HG03457 (cell line): ENCODE results near the gene CYP4V2.

Source experiments
- ATAC-seq: cut with Tn5 transposase; IDR thresholded peaks from one replicate; pipeline ENCODE4 v1.9.1; 2021; ENCODE audit warnings: moderate number of reproducible peaks; ENCODE audit not compliant: unreplicated experiment

CYP4V2 gene

DNA sequence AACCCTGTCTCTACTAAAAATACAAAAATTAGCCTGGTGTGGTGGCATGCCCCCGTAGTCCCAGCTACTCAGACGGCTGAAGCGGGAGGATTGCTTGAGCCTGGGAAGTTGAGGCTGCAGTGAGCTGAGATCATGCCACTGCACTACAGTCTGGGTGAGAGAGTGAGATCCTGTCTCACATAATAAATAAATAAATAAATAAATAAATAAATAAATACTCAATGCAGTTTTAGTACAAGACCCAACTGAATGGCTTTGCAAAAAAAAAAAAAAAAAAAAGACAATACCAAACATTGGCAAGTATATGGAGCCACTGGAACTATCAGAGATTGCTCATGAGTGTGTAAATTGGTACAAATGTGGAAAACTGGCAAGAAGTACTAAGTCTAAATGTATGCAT, 3.3 kb upstream of the CYP4V2 start:
- no peak for ATAC-seq

DNA sequence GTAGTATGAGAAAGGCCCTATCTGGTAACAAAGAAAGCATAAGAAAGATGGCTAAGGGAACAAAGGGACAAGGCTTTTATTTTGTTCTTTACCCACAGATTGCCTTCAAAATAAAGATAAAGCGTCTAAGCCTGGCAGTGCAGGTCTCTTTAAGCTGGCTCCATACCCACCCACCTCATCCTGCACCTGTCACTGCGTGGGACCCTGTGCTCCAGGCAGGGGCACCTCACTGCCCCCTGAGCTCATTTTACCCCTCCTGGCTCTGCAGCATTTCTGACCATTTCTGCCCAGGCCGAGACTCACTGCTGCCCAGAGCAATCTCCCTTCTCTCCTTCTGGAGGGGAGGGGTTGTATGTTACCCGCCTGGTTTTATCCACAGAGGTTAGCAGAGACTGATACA, 1.7 kb upstream of the CYP4V2 start:
- ATAC-seq = no peak

DNA sequence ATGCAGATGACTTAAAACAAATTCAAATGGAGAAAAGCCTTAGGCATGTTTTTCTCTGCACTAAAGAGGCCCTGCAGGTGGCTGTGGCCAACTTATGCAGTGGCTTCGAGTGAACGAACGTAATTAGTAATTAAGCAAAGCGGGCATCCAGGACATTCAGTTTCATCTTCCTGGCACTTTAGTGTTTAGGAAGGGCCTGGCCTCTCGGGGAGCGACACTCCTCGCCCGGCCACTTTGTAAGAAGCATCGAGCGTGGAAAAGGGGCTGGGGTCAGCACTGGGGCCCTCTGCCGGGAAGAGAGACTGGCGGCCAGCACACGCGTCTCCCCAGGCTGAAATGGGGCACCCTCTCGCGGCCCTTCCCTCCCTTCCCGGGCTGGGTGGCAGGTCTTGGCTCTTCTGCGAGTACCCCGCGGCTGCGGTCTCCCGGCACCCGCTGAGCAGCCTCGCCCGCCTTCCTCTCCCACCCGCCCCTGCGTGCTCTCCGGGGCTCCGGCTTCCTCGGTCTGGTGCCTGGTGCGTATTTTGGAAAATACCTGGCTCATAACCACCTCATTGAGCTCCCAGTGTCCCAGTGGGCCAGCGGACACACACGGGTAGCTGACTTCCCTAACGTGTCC, 677 bp upstream of the CYP4V2 start:
- peak; percentile 27 for ATAC-seq

DNA sequence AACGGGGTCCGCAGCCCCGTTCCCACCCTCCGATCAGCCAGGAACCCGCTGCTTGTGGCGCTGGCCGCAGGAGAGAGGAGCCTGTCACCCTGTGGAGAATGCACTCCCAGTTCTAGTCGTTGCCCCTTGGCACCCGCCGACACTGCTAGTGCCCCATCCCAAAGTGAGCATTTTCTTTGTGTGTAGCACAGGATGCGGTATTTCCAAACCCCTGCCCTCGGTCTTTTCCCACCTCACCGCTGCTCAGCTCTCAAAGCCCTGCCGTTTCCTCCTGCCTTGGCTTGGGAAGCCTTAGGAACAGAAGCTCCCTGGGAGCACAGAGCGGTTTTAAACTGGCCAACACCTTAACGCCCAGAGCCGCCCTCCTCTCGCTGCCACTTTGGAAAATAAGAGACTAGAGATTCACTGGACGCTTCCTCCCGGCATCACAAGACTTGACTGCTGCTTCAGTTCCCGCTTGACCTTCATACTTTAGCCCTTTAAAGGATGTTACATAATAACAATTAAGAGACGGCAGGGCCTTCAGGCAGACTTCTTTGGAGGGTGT, 772 bp downstream of the CYP4V2 start:
- ATAC-seq = peak; percentile 11

DNA sequence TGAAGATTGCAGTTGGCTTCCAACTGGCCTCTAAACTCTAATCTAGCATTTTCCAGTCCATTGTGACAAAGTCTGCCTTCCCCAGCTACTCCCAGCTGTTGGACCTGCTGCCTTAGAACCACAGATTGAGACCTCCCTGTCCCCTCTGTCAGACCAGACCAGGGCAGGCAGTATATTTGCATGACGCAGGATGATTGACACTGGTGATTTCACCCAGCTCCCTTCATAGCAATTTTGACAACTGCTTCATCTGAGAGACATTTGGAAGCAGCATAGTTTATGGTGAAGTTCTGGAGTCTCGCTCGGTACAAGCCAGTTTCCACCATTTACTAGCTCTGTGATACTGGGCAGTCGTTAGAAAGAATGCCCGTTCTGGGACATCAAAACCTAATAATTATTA, 2.5 kb downstream of the CYP4V2 start:
- no peak for ATAC-seq

DNA sequence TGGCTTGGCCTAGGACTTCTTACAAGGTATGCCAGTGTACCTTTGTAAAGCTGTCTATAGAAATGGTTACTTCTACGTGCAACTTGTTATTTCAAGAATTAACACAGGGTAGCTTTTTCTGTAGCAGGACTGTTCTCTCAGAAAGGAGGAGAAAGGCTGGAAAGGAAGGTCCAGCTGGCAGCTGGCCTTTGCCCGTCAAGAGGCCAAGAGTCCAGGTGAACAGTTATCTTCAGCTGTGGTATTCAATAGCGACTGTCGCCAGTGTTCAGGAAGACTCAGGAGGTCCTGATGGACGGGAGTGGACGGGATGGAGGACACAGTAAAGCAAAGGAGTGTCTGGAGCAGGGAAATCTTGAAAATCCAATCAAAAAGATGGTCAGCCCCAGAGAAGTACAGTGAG, 4.7 kb downstream of the CYP4V2 start:
- no peak for ATAC-seq

DNA sequence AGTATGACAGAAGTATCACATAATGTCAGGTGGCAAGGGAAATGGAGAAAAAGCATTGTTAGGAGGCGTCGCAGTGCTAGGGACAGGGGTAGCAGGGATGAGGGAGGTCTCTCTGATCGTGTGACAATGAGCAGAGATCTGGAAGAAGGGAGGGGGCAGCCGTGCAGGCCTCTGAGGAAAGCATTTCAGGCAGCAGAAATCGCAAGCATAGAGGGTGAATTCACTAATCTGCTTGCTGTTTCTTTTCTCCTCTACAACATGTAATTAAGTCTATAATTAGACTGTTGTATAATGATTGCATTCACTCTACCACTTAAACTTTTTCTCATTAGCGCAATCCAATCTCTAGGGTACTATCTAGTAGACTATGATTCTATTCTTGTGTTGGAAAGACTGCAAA, 9.1 kb downstream of the CYP4V2 start:
- no peak for ATAC-seq

DNA sequence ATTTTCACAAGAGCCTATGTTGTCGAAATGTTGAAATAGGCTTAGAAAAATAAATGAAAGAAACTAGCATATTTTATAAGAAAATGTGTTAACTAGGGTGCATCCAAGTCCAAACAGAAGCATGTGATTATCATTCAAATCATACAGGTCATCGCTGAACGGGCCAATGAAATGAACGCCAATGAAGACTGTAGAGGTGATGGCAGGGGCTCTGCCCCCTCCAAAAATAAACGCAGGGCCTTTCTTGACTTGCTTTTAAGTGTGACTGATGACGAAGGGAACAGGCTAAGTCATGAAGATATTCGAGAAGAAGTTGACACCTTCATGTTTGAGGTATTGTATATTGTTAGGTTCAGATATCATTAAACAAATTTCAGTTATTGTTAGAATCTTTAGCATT, 9.6 kb downstream of the CYP4V2 start:
- no peak for ATAC-seq

DNA sequence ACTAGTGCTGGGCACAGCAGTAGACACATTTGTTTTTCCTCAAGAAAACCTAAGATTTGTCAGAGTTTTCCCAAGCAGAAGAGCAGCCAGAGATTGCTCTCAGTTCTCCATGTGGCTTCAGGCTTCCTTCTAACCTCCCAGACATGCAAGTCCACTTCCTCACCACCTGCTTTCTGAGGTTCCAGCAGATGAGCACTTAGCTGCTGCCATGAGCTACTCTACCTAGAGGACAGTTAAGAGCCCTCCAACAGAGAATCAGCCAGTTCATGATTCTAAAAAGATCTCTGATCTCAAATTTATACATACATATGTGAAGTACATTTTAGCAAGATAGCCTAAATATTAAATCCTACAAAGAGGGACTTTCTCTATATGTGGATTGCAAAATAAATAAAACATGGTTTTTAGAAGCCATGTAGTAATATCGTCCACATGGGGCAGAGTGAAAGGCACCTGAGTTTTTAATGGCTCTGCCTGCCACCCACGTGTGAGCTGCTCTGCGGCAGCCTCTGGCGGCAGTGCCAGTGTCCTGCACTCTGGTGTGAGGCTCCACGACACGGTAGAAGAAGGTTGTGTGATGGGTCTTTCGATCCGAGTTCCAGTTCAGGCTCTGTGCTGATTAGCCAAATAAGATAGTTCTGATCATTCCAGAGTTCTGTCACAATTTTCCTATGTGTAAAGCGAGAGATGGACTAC, 10.3 kb downstream of the CYP4V2 start:
- ATAC-seq = peak; percentile 98

DNA sequence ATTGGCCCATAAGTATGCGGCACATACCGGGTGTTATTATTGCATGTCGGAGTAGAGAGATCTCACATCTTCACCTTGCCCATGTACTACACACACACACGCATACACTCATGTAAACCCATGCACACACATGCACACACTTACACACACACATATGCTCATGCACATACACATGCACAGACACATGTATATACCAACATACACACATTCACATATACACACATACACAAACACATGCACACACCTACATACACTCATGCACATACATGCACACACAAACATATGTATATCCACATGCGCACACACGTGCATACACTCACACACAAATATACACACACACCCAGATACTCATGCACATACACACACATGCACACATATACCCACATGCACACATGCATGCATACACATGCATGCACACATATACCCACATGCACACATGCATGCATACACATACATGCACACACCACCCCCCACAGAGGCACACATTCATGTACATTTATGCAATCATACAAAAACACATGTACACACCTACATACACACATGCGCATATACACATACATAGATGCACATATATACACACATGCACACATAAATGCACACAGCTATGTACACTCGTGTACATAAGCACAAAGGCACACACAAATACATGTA, 11.2 kb downstream of the CYP4V2 start:
- no peak for ATAC-seq

DNA sequence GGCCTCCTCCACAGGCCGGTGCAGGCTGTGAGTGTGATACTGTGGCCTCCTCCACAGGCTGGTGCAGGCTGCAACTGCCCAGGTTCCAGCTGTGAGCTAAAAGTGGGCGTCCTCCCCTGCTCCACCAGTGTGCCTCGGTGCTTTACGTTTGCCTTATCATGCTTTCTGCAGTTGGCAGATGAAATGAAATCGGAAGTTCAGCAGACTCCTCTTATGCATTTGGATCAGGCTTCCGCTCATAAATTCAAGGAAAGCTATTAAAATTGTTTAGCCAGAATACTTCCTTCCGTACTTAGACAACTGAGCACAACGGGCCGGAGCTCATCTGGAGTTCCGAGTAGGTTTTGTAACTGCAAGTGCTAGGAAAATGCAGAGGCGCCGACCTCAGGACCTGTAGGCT, 12.0 kb downstream of the CYP4V2 start:
- ATAC-seq = no peak

DNA sequence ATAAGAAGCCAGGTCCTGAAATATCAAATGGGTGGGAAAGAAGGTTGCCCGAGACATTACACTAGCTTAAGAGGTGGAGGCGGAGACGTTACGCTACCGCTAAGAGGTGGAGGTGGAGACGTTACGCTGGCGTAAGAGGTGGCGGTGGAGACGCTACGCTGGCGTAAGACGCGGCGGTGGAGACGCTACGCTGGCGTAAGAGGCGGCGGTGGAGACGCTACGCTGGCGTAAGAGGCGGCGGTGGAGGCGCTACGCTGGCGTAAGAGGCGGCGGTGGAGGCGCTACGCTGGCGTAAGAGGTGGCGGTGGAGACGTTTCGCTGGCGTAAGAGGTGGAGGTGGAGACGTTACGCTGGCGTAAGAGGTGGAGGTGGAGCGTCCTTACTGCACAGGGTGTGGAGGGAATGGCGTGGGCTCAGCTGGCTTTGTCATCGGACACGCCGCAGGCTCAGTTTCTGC, 12.8 kb downstream of the CYP4V2 start:
- no peak for ATAC-seq

DNA sequence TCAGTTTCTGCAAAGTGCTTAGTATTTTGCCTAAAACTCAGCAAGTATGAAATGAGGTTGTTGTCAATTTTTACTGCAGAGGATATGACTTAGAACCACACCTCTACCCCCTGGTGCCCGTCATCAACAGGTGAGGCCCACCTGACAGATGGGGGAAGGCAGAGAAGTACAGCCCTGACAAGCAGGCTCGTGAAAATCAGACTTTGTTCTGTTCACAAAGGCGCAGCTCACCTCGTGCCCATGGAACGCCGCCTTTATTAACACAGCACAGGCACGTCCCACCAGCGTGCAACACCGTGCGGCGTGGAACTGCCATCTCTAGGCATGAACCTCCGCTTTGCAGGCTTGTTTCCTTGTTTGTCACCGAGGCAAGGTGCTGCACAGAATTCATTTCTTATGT, 13.3 kb downstream of the CYP4V2 start:
- ATAC-seq = no peak

DNA sequence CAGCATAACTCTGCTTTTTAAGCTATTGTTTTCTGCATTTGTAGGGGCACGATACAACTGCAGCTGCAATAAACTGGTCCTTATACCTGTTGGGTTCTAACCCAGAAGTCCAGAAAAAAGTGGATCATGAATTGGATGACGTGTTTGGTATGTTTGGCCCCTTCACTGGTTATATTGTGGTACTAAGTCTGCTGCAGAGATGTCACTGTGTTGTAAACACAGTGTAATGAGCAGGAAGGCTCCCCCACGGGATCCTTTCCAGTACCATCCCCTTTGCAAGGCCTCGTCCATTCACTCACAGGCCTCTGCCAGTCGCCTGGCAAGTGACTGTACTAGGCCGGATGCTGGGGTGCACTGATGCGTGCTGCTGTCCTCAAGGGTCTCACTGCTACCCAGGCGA, 13.8 kb downstream of the CYP4V2 start:
- ATAC-seq = no peak

DNA sequence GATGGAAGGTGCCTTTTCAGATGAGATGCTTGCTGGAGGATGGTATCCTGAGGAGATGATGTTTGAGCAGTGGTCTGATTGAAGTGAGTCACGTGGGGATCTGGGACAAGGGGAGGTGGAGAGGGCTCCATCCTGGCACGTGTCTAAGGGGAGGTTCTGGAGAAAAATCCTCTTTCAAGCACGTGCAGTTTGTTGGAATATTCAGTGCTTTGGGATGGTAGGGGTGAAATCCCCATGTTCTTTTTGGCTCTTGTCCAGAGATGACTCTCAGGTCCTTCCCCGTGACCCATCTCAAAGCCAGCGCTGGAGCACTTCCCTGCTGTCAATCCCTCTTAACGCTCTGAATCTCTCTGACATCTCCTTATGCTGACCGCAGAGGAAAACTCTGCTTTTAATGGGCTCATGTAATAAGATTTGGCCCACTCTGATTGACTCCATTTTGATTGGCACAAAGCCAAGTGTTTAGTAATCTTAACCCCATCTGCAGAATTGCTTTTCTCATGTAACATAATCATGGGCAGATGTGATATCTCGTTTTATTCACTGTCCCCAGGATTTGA, 25.2 kb downstream of the CYP4V2 start:
- ATAC-seq = no peak

DNA sequence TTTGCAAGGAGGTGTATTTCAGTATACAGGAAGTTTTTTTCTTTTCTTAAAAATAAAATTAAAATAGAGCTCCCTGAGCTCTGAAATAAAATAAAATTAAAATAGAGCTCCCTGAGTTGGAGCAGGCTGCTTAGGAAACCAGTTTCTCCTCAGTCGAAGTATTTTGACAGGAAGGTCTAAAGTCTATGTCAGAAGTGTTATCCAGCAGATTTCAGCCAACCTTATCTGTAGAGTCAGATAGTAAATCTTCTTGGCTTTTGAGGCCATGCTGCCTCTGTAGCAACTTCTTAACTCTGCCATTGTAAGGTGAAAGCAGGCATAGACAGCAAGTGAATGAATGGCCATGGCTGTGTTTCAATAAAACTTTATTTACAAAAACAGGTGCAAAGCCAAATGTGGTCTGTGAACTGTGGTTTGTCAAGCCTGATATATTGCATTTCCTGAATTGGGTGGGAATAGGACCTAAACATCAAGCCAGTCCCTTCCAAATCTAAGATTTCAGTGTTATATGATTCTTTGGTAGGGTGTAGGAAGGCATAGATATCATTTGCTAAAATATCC, 26.4 kb downstream of the CYP4V2 start:
- no peak for ATAC-seq

DNA sequence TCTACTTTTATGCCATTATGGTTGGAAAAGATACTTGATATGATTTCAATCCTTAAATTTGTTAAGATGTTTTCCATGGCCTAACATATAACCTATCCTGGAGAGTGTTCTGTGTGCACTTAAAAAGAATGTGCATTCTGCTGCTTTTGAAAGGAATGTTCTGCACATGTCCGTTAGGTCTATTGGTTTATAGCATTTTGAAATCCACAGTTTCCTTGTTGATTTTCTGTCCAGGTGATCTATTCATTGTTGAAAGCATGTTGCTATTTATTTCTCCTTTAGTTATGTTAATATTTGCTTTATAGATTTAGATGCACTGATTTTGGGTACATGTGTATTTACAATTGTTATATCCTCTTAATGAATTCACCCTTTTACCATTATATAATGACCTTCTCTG, 30.3 kb downstream of the CYP4V2 start:
- no peak for ATAC-seq

DNA sequence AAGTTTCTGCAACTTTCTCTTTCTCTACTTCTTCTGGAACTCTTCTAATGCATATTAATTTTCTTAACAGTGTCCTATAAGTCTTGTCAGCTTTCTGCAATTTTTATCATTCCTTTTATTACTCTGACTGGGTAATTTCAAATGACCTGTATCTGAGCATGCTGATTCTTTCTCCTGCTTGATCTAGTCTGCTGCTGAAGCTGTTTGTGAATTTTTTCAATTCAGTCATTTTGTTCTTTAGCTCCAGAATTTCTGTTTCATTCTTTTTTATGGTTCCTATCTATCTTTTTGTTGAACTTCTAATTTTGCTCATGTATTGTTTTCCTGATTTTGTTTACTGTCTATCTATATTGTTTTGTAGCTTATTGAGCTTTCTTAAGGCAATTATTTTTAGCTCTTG, 34.5 kb downstream of the CYP4V2 start:
- ATAC-seq = no peak

DNA sequence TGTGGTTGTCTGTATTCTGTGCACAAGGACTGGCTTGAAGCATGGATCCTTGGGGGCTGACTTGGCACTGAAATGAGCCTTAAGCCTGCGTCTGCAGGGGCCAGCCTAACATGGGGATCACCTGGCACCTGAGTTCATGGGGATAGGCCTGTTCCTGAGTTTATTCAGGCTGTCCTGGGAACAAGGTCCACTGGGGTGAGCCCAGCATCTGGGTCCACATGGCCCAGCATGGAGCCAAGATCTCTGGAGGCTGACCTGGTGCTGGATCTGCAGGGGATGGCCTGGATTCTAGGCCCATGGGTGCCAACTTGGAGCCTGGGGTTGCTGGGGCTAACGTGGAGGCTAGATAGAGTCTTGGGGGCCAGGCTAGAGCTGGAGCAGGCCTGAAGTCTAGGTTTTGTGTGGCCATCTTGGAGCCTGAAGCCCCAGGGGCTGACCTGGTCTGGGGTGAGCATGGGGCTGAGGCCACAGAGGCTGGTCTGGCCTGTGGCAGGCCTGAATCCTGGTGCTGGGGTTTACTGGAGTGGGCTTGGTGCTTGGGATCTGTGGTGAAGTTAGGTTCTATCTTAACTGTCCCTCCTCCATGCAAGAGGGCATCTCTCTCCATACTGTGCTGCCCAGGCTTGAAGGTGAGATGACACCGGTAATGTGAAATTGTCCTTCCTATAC, 35.3 kb downstream of the CYP4V2 start:
- no peak for ATAC-seq

DNA sequence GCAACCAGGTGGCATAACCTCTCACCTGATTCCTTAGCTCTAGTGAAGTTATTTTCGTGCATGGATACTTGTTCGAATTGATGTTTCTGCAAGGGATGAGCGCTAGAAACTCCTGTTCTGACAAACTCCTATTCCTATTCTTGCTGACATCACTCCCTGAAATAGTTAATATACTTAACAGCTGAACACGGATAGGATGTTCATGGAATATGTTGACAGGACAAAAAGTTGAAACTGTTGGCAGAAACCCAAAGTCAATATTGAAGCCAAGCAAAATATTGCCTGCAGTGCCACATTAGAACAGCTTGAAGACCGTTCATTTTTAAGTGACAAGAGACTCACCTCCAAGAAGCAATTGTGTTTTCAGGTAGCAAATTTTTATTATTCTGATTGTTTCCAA, 35.9 kb downstream of the CYP4V2 start, which contains the start of gene KLKB1:
TSS of gene KLKB1 (plus strand) at position 287 of the 400 bp plus-strand sequence. CDS start 689 bp downstream, outside the sequence.
- ATAC-seq = no peak
